GM19397 (cell line): Measurements from ENCODE around the gene XPO4.
"Not testable (repeated sequence)": the region's sequence is repeated elsewhere in the genome, so short reads cannot be mapped to it uniquely, and the experiment has no call there.

ENCODE experiments used
- ATAC-seq: cut with Tn5 transposase; IDR thresholded peaks from one replicate; pipeline ENCODE4 v1.9.1; 2021; ENCODE audit warnings: mild to moderate bottlenecking, moderate library complexity; ENCODE audit not compliant: unreplicated experiment

The XPO4 gene

GRCh38 chr13:20891768-20892167, 10.8 kb downstream of the XPO4 start:
- ATAC-seq = no peak

- ATAC-seq = no peak
Measured at GRCh38 chr13:20891034-20891433, 11.5 kb downstream of the XPO4 start.

- not testable (repeated sequence) for ATAC-seq
Measured at GRCh38 chr13:20890540-20890939, 12.0 kb downstream of the XPO4 start.

- ATAC-seq = no peak
Measured at GRCh38 chr13:20882206-20882605, 20.3 kb downstream of the XPO4 start.

GRCh38 chr13:20877902-20878301, 24.6 kb downstream of the XPO4 start:
- ATAC-seq = no peak

- not testable (repeated sequence) for ATAC-seq
Measured at GRCh38 chr13:20876802-20877201, 25.7 kb downstream of the XPO4 start.

GRCh38 chr13:20874439-20874838, 28.1 kb downstream of the XPO4 start:
- ATAC-seq = not testable (repeated sequence)

- no peak for ATAC-seq
Measured at GRCh38 chr13:20873348-20873747, 29.2 kb downstream of the XPO4 start.

- ATAC-seq = no peak
Measured at GRCh38 chr13:20870829-20871228, 31.7 kb downstream of the XPO4 start.

- ATAC-seq = no peak
Measured at GRCh38 chr13:20869540-20869939, 33.0 kb downstream of the XPO4 start.

GRCh38 chr13:20867408-20867807, 35.1 kb downstream of the XPO4 start:
- ATAC-seq = no peak

GRCh38 chr13:20861666-20862065, 40.9 kb downstream of the XPO4 start:
- not testable (repeated sequence) for ATAC-seq

GRCh38 chr13:20860844-20861243, 41.7 kb downstream of the XPO4 start:
- no peak for ATAC-seq

- ATAC-seq = no peak
Measured at GRCh38 chr13:20856650-20857049, 45.9 kb downstream of the XPO4 start.

- no peak for ATAC-seq
Measured at GRCh38 chr13:20851844-20852402, 50.6 kb downstream of the XPO4 start.

GRCh38 chr13:20848944-20849343, 53.6 kb downstream of the XPO4 start:
- no peak for ATAC-seq

GRCh38 chr13:20848203-20848602, 54.3 kb downstream of the XPO4 start:
- ATAC-seq = no peak

- ATAC-seq = no peak
Measured at GRCh38 chr13:20847296-20847695, 55.2 kb downstream of the XPO4 start.

GRCh38 chr13:20843166-20843565, 59.4 kb downstream of the XPO4 start:
- no peak for ATAC-seq

- ATAC-seq = no peak
Measured at GRCh38 chr13:20840568-20840967, 62.0 kb downstream of the XPO4 start.

- no peak for ATAC-seq
Measured at GRCh38 chr13:20833900-20834679, 68.5 kb downstream of the XPO4 start.

- no peak for ATAC-seq
Measured at GRCh38 chr13:20832861-20833260, 69.7 kb downstream of the XPO4 start.

GRCh38 chr13:20831933-20832332, 70.6 kb downstream of the XPO4 start:
- ATAC-seq = no peak
